ENCODE data around the gene PITPNB.

Gene PITPNB

DNA sequence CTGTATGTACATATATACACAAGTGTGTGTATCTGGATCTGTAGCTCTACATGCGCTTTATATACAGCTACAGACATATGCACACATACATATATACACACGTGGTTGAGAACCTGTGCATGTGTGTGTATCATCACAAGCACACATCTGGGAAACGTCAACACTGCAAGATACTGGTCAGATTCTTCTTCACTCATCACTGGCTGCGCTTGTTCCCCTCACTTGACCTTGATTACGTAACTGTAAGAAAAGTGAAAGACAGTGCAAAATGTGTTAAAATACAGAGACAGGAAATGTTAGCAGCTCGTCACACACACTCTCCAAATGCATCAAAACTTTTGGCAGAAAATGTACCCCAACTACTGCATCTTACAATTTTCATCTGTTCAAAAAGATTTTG, 65.6 kb downstream of the PITPNB start:
- DNase-seq = no peak

DNA sequence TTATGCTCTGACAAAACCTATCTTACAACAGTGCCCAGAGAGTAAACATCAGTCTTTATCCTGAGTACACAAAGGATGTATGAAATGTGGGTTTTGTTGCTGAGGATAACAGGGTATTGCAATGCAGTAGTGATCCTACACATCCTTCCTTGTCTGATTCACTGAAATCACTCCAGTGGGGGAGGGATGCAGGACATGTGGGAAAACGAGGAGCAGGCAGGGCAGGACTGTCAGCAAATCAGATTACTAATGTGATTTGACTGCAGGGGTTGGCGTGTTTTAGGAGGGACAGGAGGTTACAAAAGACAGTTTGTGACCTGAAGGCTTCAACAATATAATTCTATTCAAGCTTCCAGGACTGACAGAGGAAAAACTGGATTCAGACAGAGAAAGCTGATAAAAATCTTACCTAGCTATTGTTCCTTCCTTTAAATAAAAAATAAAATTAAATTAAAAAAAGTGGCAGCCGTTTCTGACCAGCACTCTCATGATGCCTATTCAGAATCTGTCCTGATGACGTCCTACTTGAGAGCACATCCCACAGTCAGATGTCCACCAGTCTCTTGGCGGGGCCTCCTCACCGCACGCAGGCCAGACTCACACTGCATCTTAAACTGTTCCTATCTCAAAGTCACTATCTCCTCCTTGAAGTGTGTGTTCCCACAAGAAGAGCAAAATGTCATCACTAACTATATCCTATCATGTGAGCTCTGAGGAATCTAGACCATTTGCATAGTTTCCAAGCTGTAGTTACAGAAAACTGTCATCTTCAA, 66.9 kb downstream of the PITPNB start:
- DNase-seq = no peak

DNA sequence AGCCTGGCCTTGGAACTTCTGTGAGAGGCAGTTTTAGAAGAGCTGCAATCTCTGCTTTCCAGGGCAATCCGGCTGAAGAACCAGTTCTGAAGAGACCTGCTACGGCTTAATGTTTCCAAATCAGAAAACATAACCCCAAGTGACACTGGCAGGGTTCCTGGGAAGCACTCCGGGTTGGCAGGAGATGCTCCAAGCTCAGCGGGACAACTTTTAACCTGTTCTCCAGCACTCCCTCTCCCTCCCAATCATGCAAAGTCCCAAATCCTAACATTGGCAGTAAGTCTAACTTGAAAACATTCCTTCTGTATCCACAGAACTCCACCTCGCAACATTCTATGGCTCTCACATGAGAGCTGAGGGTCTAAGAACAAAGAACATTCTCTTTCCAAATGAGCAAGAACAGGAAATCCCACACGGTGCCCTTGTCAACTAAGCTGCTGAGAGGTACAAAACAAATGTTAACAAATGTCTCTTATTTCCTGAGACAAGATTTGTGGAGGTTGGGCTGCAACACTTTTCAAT, 69.0 kb downstream of the PITPNB start:
- no peak for DNase-seq

DNA sequence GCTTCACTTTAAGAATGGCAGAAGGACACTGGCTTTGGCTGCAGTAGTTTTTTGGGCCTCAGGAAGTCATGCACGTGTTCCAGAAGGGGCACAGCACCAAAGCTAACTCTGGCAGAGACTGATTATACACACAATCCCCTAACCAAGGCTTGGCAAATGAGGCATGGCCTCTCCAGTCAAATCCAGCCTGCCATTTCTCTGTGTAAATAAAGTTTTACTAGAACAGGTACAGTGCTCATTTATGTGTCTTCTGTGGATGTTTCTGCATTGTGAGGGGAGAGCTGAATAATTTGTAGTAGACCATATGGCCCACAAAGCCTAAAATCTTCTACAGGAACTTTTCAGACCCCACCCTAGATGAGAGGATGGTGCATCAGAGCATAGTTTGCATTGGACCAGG, 71.1 kb downstream of the PITPNB start:
- DNase-seq = no peak

DNA sequence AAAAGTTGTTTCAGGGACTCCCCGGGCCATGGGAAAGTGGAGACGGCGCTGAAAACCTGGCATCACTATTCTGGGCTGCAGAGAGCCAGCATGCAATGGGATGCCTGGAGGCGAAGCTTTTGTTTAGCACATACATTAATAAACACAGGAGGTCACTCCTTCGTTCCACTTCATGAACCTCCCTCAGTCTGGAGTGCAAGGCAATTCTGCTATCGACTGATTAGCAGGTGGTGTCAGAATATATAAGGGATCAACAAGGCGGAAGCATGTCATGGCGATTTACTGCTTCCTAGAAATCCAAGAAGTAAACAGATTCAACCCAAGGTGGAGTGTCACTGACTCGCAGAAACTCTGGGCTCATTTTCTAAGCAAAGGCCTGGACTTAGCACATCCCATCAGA, 72.1 kb downstream of the PITPNB start:
- DNase-seq = no peak

DNA sequence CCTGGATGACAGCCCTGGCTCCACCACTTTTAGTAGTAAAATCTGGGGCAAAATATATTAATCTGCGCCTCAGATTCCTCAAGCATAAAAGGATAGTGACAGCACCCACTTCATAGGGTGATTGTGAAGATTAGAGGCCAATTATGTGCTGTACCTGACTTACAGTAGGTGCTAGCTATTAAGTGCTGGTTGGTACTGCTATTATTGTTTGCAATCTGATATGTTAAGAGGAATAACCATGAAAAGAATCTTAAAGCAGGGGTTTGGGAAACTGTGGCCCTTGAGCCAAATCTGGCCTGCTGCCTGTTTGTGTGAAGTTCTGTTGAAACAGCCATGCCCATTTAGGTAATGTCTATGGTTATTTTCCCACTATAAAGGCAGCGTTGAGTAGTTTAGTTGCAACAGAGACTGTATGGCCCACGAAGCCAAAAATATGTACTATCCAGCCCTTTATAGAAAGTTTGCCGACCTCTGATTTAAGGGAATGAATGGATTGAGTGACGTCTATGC, 72.8 kb downstream of the PITPNB start:
- no peak for DNase-seq

DNA sequence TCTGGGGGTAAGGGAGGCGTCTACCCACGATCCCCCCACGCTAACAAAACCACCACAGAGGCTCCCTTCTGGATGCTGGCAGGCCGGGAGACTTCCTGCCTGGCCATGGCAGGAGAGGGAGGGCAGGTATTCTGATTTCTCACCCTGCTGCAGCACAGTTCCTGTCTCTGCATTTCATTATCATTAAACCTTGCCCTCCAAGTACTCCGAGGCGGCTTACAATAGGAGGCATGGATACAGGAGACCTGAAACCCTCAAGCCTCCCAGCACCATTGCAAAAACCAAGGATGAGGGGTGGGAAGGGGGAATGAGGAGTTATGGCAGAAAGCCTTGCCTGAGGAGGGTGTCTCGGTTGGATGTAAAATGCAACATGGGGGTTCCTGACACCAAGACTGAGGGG, 73.4 kb downstream of the PITPNB start:
- no peak for DNase-seq

DNA sequence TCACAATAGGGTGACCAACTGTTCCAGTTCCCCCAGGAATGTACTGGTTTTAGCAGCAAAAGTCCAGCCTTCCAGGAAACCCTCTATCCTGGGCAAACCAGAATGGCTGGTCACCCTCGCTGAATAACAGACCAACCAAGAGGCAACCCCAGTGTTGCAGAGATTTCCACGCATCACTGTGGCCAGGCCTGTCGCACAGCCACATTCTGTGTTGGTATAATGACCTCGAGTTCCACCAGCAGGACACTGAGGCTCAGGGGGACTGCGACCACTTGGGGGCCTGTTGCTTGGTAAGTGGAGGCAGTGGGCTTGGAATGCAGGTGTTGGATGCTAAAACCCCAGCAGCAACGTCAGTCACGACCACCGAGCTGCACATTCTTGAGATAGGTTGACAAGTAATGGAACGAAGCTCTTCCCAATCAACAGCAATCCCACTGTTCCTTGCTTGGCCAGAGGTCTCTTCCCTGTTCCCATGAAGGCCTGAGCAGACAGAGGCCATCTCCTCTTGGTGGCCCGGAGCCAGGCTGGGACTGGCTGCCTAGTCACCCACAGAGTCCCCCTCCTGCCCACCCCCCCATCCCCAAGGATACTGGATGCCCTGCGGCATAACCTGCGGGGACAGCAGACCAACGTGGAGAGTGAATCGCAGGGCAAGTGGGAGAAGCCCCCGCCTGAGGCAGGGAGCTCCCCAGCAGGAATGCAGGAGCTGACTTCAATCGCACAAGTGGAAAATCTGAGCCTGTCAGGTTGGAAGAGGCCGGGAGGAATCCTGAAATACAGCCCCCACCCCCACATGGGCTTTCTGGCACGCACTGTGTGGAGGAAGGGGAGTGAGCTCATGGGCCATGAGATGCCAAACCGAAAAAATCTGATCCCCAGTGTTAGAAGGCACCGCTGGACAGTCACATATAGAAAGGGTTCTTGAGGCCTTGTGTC, 74.1 kb downstream of the PITPNB start:
- no peak for DNase-seq

DNA sequence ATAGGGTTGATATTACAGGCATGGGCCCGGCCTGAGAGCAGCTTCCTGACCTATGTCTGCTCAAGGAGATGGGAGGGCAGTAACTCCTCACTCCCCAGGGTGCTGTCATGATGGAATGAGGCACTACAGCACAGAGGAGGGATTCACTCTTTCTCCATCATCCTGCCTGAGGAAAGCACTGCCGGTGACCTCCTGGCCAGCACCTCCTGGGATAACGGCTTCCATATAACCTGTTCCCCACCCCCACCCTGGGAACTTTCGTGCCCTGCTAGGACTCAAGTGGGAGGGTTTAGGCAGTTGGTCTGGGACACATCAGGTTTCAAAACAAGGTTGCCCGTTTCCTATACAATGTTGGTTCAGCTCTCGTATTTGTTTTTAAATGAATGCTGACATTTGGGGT, 74.8 kb downstream of the PITPNB start:
- no peak for DNase-seq

DNA sequence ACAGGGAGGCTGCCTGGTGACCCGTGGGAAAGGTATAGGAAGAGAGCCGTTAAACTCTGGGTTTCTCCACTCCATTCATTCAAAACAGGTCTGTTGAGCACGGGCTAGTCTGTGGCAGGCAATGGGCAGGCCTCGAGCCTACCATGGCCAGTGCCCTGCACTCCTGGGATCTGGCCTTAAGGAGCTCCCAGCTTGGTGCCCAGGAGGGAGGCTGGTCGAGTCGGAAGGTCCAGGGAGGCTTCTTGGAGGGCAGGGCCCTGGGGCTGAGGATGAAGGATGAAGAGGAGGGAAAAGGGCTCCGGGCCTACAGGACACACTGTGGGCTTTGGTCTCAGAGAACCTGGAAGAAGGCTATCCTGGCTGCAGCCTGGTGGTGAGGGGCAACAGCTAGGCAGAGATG, 75.6 kb downstream of the PITPNB start:
- DNase-seq = no peak

DNA sequence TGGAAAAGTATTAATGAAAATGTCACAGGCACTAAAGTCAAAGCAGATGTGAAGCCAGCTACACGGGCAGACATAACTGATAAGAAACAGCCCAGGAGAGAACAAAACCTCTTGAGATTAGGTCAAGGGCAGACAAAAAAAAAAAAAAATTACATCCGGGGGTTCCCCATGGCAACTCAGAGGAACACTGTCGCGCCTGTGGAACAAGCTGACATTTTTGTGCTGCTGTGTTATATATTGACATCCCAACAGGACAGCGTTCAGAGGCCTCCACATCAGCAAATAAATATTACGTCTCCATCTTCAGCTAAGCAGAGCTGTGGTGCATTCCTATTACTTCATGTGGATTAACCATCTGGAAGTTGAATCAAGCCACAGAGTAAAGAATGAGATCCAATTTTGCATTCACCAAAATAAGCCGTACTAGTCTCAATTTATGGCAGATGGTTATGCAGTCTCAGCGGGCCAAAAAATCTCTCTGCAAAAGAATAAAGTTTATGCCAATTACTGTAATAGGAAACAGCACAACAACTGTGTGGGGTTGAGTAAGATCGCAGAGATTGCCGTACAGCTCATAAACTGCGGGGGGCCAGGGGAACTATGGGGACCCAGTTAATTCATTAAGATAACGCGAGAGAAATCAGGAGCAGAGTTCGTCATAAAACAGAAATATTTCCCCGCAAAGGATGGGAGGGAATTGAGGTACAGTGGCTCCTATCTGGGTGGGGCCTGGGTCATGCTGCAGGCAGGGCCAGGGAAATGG, 76.2 kb downstream of the PITPNB start:
- DNase-seq = no peak

DNA sequence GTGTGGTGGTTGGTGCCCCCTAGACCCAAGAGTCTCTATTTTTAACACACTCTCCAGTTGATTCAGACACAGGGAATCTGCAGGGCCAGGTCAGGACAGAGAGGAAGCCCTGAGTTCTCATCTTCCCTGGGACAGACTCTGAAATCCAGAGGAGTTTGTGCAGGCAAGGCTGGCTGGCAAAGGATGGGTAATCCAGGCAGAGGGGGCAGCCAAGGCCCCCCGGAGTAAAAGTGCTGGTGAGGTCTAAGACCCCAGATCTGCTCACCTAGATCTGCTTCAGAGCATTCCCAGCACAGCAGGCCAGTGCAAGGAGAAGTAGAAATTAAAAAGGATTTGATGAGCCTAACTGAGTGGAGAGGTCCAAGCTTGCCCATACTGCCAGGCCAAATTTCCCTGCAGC, 76.9 kb downstream of the PITPNB start:
- DNase-seq = no peak

DNA sequence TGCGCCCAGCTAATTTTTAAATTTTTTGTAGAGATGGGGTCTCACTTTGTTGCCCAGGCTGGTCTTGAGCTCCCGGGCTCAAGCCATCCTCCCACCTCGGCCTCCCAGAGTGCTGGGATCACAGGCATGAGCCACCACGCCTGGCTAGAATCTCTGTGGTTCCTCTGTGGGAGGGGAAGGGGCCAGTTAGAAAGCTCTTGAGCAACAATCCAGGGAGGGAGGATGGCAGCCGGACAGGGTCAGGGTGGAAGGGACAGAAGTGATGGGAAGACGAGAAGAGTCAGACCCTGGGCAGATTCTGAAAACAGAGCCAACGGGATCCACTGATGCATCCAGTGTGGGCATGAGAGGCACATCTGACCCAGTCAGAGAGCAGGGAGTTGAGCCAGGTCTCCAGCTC, 78.6 kb downstream of the PITPNB start:
- DNase-seq = no peak

DNA sequence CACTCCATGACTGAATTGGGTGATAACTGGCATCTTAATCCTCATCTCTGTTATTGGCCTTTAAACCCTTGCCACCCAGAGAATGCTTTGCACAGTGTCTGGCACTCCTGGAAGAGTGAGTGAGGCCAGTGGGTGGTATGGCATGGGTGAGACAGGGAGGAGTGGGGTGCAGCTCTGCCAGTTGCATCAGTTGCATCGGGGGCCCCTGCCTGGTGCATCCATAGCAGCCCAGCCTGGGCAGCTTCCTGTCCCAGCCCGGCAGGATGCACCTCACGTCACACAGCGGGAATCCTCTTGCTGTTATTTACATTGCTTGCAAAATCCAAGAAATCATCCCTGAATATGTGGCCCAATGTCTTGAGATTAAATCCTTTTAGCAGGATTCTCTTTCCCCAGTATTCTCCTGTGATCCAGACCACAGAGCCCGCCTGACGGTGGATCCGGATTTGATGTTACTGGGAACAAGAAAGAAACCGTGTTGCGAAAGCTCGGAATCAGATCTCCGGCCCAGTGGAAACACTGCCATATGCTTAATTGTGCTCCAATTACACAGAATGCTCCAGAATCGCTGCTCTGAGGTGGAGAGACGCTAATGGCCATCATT, 79.9 kb downstream of the PITPNB start:
- DNase-seq = no peak

DNA sequence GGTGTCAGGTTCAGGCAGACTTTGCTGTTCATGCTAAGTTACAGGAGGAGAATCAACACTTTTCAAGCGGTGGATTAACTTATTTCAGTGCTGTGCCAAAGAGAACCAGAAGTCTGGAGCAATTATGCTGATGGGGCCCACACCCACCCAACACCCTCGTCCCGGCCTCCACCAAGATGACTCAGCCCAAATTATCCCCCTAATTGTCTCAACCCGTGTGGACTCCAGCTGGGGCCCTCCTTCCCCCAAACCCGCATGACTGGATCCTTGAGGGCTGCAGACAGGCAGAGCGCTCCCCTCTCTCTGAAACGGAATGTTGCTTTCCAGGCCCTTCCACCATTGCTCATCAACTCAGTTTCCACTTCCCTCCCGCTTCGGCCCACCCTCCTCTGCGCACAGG, 82.9 kb downstream of the PITPNB start:
- no peak for DNase-seq

DNA sequence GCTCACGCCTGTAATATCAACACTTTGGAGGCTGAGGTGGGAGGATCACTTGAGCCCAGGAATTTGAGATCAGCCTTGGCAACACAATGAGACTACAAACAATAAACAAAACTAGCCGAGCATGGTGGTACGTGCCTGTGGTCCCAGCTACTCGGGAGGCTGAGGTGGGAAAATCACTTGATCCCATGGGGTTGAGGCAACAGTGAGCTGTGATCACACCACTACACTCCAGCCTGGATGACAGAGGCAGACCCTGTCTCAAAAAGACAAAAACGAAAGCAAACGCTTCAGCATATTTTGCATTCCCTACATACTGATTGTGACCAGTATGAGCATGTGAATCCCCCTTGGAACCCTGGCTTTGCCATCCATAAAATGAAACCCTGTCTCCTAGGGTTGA, 83.6 kb downstream of the PITPNB start:
- DNase-seq = no peak

DNA sequence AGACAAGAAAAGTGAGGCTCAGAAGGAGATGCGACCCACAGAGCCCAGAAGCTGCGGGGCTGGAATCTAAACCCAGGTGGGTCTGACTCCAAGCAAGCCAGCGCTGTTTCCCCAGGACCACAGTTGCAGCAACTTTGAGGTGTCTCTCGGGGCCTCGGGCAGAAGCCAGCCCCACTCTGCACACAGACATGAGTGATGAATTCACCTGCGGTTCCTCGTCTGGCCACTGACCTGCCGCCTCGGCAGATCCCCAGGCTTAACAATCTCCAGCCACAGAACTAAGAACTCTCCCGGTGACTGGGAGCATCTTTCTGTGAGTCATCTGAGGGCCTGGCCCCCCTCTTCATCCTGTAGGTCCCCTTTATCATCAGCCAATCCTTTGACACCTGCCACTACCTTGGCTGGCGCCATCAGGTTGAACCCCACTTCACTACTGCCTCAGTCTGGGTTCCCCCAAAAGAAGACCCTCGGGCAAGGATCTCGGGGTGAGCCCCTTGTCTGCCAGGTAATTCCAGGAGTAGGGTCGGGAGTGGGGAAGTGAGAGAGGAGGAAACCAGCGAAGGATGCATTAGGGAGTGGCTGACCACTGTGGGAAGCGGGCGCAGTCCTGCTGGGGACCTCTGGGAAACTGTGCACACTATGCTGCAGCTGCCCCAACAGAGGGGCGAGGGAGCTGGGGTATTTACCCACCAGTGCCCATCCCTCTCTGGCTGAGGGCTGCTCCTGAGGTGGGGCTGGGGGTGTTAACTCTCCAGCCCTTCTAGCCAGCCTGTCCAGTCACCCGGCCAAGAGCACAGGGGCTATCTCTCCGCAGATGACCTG, 84.5 kb downstream of the PITPNB start:
- DNase-seq = no peak

DNA sequence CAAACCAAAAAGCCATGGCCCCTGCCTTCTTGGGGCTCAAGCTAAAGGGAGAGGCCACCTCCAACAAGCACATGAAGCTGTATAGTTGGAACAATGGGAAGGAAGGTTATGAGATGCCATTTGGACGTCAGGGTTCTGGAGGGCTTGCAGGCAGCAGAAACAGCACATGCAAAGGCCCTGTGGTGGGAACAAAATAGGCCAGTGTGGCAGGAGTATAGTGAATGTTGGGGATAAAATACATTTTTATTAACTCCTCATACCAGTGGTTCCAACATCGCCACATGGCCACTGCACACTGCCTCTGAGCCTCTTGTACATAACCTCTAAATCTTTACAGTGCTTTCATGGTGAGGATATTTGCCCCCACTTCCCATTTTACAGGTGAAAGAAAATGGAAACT, 85.3 kb downstream of the PITPNB start:
- no peak for DNase-seq

DNA sequence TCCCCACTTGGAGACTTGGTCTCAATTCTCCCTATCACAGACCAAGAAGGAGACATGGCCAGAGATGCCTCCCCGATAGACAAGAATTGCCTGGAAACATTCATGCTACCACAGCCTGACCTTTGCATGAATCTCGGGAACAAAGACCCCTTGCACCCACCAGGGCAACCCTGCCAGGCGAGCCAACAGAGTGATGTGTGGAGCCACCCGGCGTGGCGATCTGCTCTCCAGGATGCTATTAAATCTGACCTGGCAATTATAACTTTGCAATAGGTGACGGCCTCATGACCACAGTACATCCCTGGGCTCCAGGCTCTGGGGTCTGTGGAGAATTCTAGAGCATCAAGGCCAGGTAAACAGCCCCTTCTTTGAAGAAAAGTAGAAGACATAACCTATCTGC, 86.5 kb downstream of the PITPNB start:
- DNase-seq = no peak

DNA sequence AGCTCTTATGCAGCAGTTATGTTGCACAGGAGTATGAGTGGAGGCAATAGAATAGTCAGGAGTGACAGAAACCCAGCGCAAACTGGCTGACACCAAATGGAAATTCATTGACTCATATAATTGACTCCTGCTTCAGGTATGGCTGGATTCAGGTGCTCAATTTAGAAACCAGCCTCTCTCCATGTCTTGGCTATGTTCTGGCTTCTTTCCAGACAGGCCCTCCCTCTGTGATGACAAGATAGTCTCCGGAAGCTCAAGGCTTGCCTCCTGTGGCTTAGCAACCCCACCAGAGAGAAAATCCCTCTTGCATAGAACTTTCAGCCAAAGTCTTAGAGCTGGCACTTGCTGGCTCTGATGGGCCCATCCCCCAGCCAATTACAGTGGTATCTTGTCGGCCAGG, 89.4 kb downstream of the PITPNB start:
- no peak for DNase-seq
